H9 (cell line): ENCODE results near the gene ZMYM2. TPM values are rescaled to one million over a fixed set of nuclear protein-coding genes. Genes with fewer than 3 reads are reported as not detected.
A peak's percentile ranks its signal among the peaks of the same experiment; 100 is the strongest.

ENCODE experiments used
- DNase-seq: peaks from one replicate; pipeline ENCODE4 v3.0.0-alpha.2; 2017
- H2AFZ ChIP-seq: one replicate; pipeline ENCODE4 v1.6.1; 2013; ENCODE audit warnings: mild to moderate bottlenecking, low read length, control low read depth, moderate library complexity
- H2AK5ac ChIP-seq: 2 replicates; pipeline ENCODE4 v1.6.1; 2013; ENCODE audit warnings: low read length, control low read depth, mixed read lengths; ENCODE audit not compliant: insufficient read length
- H2BK120ac ChIP-seq: one replicate; pipeline ENCODE4 v1.6.1; 2013; ENCODE audit warnings: low read depth, mild to moderate bottlenecking, low read length, control low read depth, inconsistent platforms; ENCODE audit not compliant: poor library complexity, severe bottlenecking
- H2BK12ac ChIP-seq: 2 replicates; pipeline ENCODE4 v1.6.1; 2013; ENCODE audit warnings: low read length, control low read depth, mixed read lengths, low read depth; ENCODE audit not compliant: insufficient read length
- H2BK15ac ChIP-seq: 2 replicates; pipeline ENCODE4 v1.6.1; 2013; ENCODE audit warnings: low read depth, low read length, control low read depth
- H2BK20ac ChIP-seq: one replicate; pipeline ENCODE4 v1.6.1; 2013; ENCODE audit warnings: low read depth, mild to moderate bottlenecking, low read length, control low read depth, inconsistent platforms; ENCODE audit not compliant: poor library complexity, severe bottlenecking
- H2BK5ac ChIP-seq: 2 replicates; pipeline ENCODE4 v1.6.1; 2013; ENCODE audit warnings: low read length, control low read depth, mixed read lengths; ENCODE audit not compliant: insufficient read length
- H3K14ac ChIP-seq: 2 replicates; pipeline ENCODE4 v1.6.1; 2013; ENCODE audit warnings: low read length, control low read depth; ENCODE audit not compliant: insufficient read depth
- H3K18ac ChIP-seq: 2 replicates; pipeline ENCODE4 v1.6.1; 2013; ENCODE audit warnings: low read depth, mild to moderate bottlenecking, mixed read lengths, low read length, control low read depth; ENCODE audit not compliant: insufficient read length
- H3K23ac ChIP-seq: 2 replicates; pipeline ENCODE4 v1.6.1; 2013; ENCODE audit warnings: low read length, control low read depth, mixed read lengths, low read depth; ENCODE audit not compliant: insufficient read length
- H3K23me2 ChIP-seq: 2 replicates; pipeline ENCODE4 v1.6.1; 2013; ENCODE audit warnings: low read depth, mild to moderate bottlenecking, mixed read lengths, low read length, control low read depth; ENCODE audit not compliant: insufficient read length, poor library complexity, severe bottlenecking
- H3K27ac ChIP-seq: 2 replicates; pipeline ENCODE4 v1.5.1; 2013; ENCODE audit warnings: low read length, control low read depth, mixed read lengths, low read depth; ENCODE audit not compliant: insufficient read length
- H3K27me3 ChIP-seq: 2 replicates; pipeline ENCODE4 v1.6.1; 2013; ENCODE audit warnings: low read length, control low read depth, inconsistent platforms; ENCODE audit not compliant: insufficient read depth
- H3K4ac ChIP-seq: 2 replicates; pipeline ENCODE4 v1.6.1; 2013; ENCODE audit warnings: low read depth, mild to moderate bottlenecking, control low read depth, inconsistent platforms, low read length, moderate library complexity
- H3K4me1 ChIP-seq: 2 replicates; pipeline ENCODE4 v1.6.1; 2013; ENCODE audit warnings: low read length, control low read depth, inconsistent platforms; ENCODE audit not compliant: insufficient read depth
- H3K4me2 ChIP-seq: 2 replicates; pipeline ENCODE4 v1.6.1; 2013; ENCODE audit warnings: low read length, control low read depth, mixed read lengths; ENCODE audit not compliant: insufficient read length, insufficient read depth
- H3K56ac ChIP-seq: 2 replicates; pipeline ENCODE4 v1.6.1; 2013; ENCODE audit warnings: low read depth, mild to moderate bottlenecking, mixed read lengths, low read length, control low read depth; ENCODE audit not compliant: insufficient read length
- H3K79me1 ChIP-seq: 2 replicates; pipeline ENCODE4 v1.6.1; 2013; ENCODE audit warnings: low read depth, mild to moderate bottlenecking, moderate library complexity, low read length, control low read depth, inconsistent platforms; ENCODE audit not compliant: insufficient read depth, poor library complexity, severe bottlenecking
- H3K79me2 ChIP-seq: 2 replicates; pipeline ENCODE4 v1.6.1; 2013; ENCODE audit warnings: low read length, control low read depth, inconsistent platforms; ENCODE audit not compliant: insufficient read depth
- H3K9ac ChIP-seq: 2 replicates; pipeline ENCODE4 v1.6.1; 2013; ENCODE audit warnings: low read length, control low read depth, mixed read lengths; ENCODE audit not compliant: insufficient read length; ENCODE audit errors: extremely low read depth
- H3K9me3 ChIP-seq: one replicate; pipeline ENCODE4 v1.6.1; 2013; ENCODE audit warnings: low read depth, low read length, inconsistent platforms; ENCODE audit not compliant: control insufficient read depth
- H3T11ph ChIP-seq: one replicate; pipeline ENCODE4 v1.6.1; 2013; ENCODE audit warnings: mild to moderate bottlenecking, low read length, control low read depth, inconsistent platforms
- H4K20me1 ChIP-seq: one replicate; pipeline ENCODE4 v1.6.1; 2013; ENCODE audit not compliant: control insufficient read depth, insufficient read length, insufficient read depth
- H4K5ac ChIP-seq: 2 replicates; pipeline ENCODE4 v1.6.1; 2013; ENCODE audit warnings: low read depth, mild to moderate bottlenecking, mixed read lengths, low read length, control low read depth; ENCODE audit not compliant: insufficient read length
- H4K8ac ChIP-seq: replicated peaks from 2 replicates; pipeline ENCODE4 v1.6.1; 2013; ENCODE audit warnings: low read length, control low read depth, mixed read lengths, low read depth; ENCODE audit not compliant: insufficient read length
- H4K91ac ChIP-seq: 2 replicates; pipeline ENCODE4 v1.6.1; 2013; ENCODE audit warnings: low read depth, mild to moderate bottlenecking, moderate library complexity, mixed read lengths, low read length, control low read depth; ENCODE audit not compliant: insufficient read length
- H3K27ac Mint-ChIP-seq, 3 experiments: 2 replicates in 2 of 3; 3 replicates in 1 of 3; pipeline ENCODE4 v1.8.0; 2020 to 2021; ENCODE audit warnings: mixed read lengths in 3 of 3, mild to moderate bottlenecking in 1 of 3, moderate library complexity in 1 of 3
- H3K27me3 Mint-ChIP-seq: 2 replicates; pipeline ENCODE4 v1.8.0; 2021; ENCODE audit warnings: low read depth, mild to moderate bottlenecking, moderate library complexity, mixed read lengths
- H3K36me3 Mint-ChIP-seq, 3 experiments: 2 replicates in 2 of 3; 3 replicates in 1 of 3; pipeline ENCODE4 v1.8.0; 2020 to 2021; ENCODE audit warnings: low read depth in 3 of 3, mixed read lengths in 3 of 3; ENCODE audit not compliant: insufficient read depth in 1 of 3
- H3K4me1 Mint-ChIP-seq, 2 experiments: 2 replicates each; pipeline ENCODE4 v1.8.0; 2020; ENCODE audit warnings: mixed read lengths in 2 of 2
- H3K4me3 Mint-ChIP-seq, 2 experiments: 2 replicates in 1 of 2; 3 replicates in 1 of 2; pipeline ENCODE4 v1.8.0; 2020 to 2021; ENCODE audit warnings: mild to moderate bottlenecking in 2 of 2, mixed read lengths in 2 of 2, moderate library complexity in 1 of 2
- H3K9me3 Mint-ChIP-seq, 2 experiments: 2 replicates in 1 of 2; 3 replicates in 1 of 2; pipeline ENCODE4 v1.8.0; 2020; ENCODE audit warnings: mild to moderate bottlenecking in 2 of 2, mixed read lengths in 2 of 2, moderate library complexity in 1 of 2
- WGBS: extraction: QIAGEN DNeasy Blood & Tissue Kit; methylation state at CpG from one replicate; pipeline ENCODE4 v1.1.7; 2013; ENCODE audit warnings: missing lambda C conversion rate, low lambda C conversion rate, mixed read lengths; ENCODE audit not compliant: insufficient read length; ENCODE audit errors: extremely low coverage; 5-methylcytosine and 5-hydroxymethylcytosine counted together
- total RNA-seq: library from RNA; stranded (reverse); gene quantifications from 2 replicates; pipeline ENCODE4 v1.2.1, GENCODE V29; 2021
- TF ChIP-seq, protein P1 (sequence below): fragments of 200-600 bp; sonication (generic); conservative IDR thresholded peaks from 3 replicates; pipeline ENCODE4 v1.8.0; 2021; ENCODE audit warnings: antibody characterized with exemption, mild to moderate bottlenecking

ZMYM2 gene
- total RNA-seq, 1 experiment from 2014 or later = 173 TPM

DNA sequence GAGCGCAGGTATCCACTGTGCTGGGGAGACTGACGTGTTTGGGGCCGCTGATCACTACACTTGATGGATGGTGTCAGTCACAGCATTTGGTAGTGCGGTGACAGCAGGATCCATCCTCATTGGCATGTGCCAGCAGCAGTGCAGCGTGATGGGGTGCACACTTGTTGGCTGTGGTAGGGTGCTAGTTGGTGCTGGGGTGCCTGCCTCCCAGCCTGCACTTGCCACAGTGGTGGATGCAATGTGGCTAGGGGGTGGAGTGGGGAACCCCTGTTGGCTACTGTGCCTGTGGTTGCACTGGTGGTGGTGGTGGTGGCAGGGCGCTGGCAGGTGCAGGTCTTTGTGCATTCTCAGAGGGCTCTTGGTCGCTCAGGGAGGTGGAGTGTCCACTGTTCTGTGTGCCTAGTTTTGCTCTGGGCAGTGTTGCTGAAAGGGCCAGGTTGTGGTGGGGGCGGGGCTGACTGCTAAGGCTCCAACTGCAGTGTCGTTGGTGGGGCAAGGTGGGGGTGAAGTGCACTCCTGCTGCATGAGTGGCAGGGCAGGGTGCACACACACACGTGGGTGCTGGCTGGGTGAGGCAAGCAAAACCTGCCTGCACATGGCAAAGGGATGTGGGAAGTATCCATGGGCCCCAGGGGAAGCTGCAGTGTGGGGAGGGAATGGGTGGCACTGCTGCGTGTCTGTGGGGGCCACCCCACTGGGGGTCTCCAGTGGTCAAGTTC, 84.8 kb downstream of the ZMYM2 start:
- H3K18ac ChIP-seq = no peak overlapping the region
- Mint-ChIP-seq H3K9me3 (no peaks in the 10 kb centered on the region), H3K27ac (peak overlapping the region; percentile 13 to 91 (median 81); a peak in 6 of 7 replicates), H3K4me1 (peaks cover 5 to 13% of the 10 kb centered on the region in 2 experiments), H3K4me3 (no peak overlapping the region), H3K36me3 (peaks cover 39 to 71% (median 60%) of the 10 kb centered on the region in 3 experiments), H3K27me3 (no peaks in the 10 kb centered on the region; the same call in 1 of the 2 replicates)
- no peak overlapping the region for H3K4ac ChIP-seq
- H4K5ac ChIP-seq = no peak overlapping the region
- H2BK12ac ChIP-seq = no peak overlapping the region
- no peak overlapping the region for H2BK15ac ChIP-seq
- H4K91ac ChIP-seq = no peak overlapping the region
- H2AFZ ChIP-seq = no peak overlapping the region
- H3K14ac ChIP-seq = no peak overlapping the region; the same call in 1 of the 2 replicates
- no peak overlapping the region for H3K23ac ChIP-seq
- no peaks in the 10 kb centered on the region for H3K9me3 ChIP-seq
- no peak overlapping the region for H3K9ac ChIP-seq
- H2BK120ac ChIP-seq = no peak overlapping the region
- TF ChIP-seq, protein P1, sequence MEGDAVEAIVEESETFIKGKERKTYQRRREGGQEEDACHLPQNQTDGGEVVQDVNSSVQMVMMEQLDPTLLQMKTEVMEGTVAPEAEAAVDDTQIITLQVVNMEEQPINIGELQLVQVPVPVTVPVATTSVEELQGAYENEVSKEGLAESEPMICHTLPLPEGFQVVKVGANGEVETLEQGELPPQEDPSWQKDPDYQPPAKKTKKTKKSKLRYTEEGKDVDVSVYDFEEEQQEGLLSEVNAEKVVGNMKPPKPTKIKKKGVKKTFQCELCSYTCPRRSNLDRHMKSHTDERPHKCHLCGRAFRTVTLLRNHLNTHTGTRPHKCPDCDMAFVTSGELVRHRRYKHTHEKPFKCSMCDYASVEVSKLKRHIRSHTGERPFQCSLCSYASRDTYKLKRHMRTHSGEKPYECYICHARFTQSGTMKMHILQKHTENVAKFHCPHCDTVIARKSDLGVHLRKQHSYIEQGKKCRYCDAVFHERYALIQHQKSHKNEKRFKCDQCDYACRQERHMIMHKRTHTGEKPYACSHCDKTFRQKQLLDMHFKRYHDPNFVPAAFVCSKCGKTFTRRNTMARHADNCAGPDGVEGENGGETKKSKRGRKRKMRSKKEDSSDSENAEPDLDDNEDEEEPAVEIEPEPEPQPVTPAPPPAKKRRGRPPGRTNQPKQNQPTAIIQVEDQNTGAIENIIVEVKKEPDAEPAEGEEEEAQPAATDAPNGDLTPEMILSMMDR = no peak
- no peaks in the 10 kb centered on the region for H4K20me1 ChIP-seq
- no peak overlapping the region for H3K4me2 ChIP-seq
- H2AK5ac ChIP-seq = no peak overlapping the region
- H3T11ph ChIP-seq = no peak overlapping the region
- no peak overlapping the region for H4K8ac ChIP-seq
- no peak for DNase-seq
- WGBS = no CpG with 5 or more reads among the region's 11 CpGs
- H3K56ac ChIP-seq = no peak overlapping the region
- no peak overlapping the region for H2BK5ac ChIP-seq
- H3K79me1 ChIP-seq = no peaks in the 10 kb centered on the region
- H3K23me2 ChIP-seq = no peaks in the 10 kb centered on the region
- H2BK20ac ChIP-seq = no peak overlapping the region
- H3K79me2 ChIP-seq = no peaks in the 10 kb centered on the region; the same call in 1 of the 2 replicates
- H3K4me1 ChIP-seq = no peaks in the 10 kb centered on the region
- H3K27ac ChIP-seq = no peak overlapping the region
- no peaks in the 10 kb centered on the region for H3K27me3 ChIP-seq
